GM15510 (cell line): ENCODE data around the gene SLC22A3.

ENCODE experiments used
- POLR2A ChIP-seq: IDR thresholded peaks from 3 replicates; pipeline ENCODE4 v1.6.1; 2011; ENCODE audit warnings: borderline replicate concordance; ENCODE audit not compliant: insufficient read length; ENCODE audit errors: extremely low read depth

Gene SLC22A3

DNA sequence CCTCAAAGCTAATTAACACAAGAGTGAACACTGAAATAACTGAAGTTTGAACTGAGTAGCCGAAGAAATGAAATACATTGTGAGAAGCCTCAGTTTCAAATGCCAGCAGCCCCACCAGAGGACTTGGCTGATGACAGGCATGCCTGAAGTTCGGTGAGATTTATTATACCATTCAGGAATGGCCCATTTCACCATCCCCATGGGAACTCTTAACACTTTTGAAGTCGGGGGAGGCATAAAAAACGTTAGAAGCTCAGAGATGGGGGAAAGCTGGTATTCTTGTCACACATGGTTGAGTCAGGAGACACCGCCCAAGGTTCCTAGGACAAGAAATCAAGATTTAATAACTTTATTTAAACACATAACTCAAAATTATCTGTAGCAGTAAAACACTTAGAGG, 17.6 kb upstream of the SLC22A3 start:
- no peak for TF ChIP-seq POLR2A

DNA sequence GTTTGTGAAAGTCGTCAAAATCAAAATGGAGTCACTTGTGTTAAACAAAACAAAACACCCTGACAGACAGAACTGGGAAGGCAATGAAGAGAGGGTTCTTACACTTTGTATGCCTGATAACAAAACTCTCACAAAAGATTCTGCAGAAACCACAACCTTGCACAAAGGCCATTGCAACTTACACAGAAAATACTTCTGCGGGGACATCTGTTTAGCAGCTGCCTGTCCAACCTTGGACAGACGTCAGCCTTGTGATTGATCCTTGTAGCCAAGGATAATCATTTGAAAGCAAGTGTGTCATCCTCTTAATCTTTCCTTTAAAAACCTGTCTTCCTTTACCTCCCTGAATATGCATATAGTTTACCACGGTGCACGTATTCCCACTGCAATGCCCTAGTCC, 17.0 kb upstream of the SLC22A3 start:
- no peak for TF ChIP-seq POLR2A

DNA sequence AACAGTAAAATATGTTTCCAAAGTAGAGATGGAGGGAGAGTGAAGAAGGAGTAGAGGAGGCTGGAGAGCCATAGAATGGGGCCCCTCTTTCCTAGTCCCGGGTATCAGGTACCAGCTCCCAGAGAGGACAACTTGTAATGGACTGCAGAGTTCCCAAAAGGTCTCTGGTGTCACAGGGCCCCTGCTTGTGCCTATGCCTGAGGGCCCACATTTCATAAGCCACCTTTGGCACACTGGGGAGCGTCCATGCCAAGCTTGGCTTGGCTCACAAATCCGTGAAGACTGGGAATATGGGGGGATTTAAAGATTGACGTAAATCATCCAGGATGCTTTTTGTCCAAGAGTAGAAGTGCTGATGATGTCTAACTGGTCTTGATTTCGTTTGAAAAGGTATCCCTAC, 16.4 kb upstream of the SLC22A3 start:
- no peak for TF ChIP-seq POLR2A

DNA sequence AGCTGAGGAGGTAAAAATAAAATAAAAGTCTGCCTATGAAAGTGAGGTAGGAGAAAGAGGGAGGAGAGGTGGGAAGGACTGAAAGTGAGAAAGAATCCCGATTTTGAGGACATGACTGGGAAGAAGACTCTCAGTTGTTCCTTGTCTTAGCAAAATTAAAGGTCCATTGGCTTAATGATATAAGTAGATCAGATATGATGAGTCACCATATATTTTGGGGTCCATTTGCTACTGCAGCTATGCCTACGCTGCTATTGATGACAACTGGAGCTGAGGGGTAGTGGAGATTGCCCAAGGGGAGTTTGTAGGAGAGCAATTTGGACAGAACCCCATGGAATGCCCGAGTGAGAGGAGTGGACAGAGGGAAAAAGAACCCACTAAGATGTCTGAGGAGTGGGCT, 15.1 kb upstream of the SLC22A3 start:
- TF ChIP-seq POLR2A, result no peak

DNA sequence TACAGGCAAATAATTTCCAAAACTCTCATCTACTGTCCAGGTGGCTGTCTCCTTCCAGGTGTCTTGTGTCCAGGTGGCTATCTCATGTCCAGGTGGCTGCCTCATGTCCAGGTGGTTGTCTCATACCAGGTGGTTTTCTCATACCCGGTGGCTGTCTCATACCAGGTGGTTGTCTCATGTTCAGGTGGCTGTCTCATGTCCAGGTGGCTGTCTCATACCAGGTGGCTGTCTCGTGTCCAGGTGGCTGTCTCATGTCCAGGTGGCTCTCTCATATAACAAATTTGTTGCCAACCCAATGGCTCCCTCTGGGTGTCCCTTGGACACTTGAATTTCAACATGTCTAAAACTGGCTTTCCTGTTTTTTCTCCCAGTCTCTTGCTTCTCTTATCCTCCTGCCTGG, 14.3 kb upstream of the SLC22A3 start:
- TF ChIP-seq POLR2A, result no peak

DNA sequence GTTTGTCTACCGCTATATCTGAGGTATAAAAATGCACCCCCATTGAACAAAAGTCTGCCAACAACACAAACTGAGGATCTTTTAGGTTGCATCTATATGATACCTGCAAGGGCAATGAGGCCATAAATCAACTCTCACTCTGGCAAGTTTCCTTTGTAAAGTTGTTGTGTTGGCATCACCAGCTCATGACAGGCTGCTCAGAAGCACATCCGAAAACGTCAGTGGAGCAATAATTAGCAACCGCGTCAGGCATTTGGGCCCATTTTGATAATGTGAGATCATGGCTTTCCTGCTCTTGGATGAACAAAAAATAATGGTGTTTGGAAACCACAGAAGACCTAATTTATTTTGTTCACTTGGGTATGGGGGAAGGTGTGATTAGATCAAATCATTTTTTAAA, 12.0 kb upstream of the SLC22A3 start:
- no peak for TF ChIP-seq POLR2A

DNA sequence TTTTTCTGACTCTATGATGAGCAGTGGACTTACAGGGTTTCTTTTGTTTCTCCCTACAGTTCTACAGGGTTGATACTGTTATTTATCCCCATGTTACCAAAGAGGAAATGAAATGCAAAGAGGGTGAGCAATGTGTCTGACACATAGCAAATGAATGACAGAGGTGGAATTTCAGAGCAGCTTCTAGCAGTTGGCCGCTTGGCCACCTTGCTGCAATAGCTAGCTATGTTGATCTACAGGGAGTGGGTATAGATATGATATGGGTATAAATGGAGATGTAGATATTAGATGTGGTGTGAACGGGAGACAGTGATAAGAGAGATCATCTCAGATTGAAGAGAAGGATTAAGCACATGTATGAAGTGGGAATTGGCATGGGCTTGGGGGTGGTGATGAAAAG, 10.9 kb upstream of the SLC22A3 start:
- no peak for TF ChIP-seq POLR2A

DNA sequence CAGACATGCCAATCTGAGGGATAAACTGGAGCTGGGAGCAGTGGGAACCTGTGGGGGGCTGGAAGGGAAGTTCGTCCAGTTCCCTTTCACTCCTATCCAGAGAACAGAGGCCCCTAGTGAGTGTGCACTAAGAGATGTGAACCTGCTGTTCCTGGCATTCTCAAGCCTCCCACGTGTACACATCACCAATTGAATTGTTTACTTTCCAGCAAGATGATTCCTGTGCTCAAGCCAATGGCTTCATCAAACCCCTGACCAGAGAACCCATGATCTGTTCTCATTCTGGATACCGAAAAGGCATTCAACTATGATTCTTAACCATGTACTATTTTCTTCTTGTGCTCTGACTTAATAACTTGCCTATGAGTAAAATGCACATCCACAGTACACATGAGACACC, 10.2 kb upstream of the SLC22A3 start:
- no peak for TF ChIP-seq POLR2A

DNA sequence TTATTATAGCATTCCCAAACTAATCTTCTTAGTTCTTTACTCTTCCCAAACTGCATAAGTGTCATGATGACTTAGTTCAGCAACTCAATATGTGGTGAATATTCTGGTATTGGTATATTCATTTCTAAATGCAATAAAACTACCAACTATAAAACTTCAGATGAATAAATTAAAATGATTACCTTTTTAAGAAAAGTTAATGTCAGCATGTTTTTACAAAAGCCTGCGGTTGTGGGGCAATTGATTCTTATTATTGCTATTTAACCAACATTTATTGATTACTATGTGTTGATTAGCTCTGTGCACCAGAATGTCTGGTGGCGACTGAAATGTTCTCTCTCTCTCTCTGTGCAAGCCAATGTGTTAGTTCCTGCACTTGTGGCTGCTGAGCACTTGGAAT, 5.0 kb upstream of the SLC22A3 start:
- TF ChIP-seq POLR2A, result no peak

DNA sequence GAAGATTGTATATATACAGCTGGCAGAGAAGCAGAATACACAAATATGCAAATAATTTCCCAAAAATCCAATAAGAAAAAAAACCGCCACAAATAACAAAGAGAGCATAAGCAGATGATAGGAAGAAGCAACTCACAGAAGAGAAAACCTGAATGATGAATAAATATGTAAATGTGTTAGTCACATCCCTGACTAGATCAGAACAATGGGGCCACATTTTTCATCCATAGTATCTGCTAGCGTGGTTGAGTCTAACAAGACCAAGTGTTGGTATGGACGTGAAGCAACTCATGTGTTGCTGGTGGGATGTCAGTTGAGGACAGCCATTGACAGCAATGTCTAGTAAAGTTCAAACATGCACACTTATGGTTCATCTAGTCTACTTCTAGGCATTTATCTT, 3.9 kb upstream of the SLC22A3 start:
- no peak for TF ChIP-seq POLR2A

DNA sequence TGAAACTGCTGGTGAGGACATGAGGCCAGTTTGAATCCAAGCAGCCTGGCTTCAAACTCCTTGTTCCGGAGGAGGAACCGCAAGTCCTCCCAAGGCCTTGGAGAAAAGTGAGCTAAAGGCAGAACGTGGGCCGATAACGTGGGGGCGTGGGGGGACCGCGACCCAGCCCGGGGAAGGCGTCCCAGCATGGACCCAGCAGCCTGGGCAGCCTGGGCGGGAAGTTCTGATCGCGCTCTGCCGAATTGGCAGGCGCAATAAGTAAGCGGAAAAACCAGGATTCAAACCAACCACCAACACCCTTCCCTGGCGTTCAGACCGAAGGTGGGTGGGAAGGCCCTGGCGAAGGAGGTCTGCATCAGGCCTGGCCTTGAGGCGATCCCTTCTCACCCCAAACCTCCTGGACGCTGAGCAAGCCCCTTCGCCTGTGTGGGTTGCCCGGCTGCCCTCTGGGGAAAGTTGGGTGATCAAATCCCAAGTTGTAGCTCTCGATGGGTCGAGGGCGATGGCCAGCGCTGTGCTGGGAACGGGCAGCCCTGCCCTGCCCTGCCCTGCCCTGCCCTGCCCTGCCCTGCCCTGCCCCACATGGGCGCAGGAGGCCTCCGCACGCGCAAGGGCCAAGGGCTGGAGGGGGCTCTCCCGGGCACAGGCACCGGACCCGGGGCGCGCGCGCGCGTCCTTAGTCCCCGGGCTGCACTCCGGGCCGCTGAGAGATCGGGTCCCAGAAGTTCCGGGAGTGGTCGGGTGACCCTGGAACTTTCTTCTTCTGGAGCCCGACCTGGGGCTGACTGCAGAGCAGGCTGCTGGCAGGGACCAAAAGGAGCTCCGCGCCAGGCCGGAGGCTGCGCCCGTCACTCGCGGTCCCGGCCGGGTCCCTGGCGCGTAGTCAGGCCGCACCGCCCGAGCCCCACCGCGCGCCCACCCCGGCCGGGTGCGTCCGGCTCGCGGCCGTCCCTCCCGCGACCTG, 637 bp upstream of the SLC22A3 start:
- TF ChIP-seq POLR2A, result no peak

DNA sequence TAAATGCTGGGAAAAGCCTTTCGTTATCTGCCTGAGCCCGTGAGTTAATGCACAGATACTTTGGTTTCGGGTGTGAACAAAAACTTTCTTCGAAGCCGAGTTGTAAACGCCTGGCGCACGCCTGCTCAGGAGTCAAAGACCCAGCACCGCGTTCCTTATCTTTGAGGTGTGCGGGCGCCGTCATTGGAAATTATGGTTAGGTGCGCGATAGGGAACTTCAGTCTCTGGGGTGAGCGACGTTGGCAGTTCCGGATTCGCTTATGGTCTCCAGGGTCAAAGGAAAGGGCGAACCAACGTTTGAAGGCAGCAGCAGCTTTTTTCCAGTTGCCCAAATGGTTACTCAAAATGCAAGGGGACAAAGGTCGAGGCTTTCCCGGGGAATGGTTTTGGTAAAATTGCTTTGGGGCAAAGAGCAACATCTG, 853 bp downstream of the SLC22A3 start:
- TF ChIP-seq POLR2A, result no peak

DNA sequence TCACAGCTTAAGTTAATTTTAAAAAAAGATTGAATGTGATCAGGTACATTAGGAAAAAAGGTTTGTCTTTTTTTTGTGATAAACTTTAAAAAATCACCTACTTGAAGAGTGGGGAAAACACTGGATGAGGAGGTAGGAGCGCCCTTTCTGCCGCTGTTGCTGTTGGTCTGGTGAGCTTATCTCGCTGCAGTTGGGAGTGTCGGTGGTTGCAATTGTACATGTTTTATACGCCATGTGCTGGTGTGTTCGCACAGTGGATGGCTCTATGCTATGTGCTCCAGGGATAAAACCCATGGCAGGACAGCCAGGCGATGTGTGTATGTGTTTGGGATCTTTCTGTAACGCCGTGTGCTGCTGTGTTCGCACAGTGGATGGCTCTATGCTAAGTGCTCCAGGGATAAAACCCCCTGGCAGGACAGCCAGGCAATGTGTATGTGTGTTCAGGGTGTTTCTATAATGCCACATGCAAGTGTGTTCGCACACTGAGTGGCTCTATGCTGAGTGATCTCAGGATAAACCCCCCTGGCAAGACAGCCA, 1.7 kb downstream of the SLC22A3 start:
- no peak for TF ChIP-seq POLR2A

DNA sequence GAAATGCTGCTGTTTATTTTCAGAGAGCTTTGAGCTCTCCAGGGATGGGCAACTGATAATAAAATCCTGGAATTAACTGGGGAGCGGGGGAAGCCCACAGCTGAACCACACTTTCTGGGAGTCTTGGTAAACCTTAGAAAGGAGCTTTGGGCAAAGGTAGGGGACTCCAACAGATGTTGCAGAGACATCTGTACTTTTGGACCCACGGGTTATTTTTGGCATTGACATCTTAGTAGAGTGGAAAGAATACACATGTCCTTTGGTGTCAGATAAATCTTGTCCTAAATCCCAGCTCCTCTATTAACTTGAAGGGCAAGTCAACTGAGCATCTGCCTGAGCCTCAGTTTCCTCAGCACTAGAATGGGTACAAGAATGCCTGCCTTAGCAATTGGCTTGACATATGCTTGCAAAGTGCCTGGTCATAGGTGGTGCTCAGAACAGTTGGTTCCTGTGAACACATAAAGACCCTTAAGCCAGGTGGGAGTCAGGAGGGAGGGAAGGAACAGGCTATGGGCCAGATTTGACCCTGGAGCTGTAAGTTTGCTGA, 5.8 kb downstream of the SLC22A3 start:
- no peak for TF ChIP-seq POLR2A

DNA sequence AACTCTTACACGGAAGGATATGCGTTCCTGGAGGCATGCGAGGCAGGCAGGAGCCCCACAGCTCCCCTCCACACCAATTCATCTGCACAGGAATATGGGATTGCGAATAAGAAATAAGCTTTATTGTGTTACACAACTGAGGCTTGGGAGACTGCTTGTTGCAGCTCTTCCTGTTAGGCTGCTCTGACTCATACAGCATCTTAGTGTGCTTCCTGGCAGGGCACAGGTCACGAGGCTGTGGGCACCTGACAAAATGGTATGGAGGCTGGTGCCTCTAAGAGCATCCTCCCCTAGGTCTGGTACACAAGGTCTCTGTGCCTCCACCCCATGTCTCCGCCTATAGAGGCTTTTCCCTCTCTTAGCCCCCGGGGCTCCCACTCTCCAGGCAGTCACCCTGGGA, 6.8 kb downstream of the SLC22A3 start:
- TF ChIP-seq POLR2A, result no peak
